GM12878 (cell line): ENCODE data around the gene DCAF7. TPM values are rescaled to one million over a fixed set of nuclear protein-coding genes. Genes with fewer than 3 reads are reported as not detected.

Experiments
- ATAC-seq: fragments of 200-7000 bp; cut with Tn5 transposase; 3 replicates; pipeline ENCODE4 v1.9.1; 2020; ENCODE audit warnings: mild to moderate bottlenecking, moderate library complexity
- BruUV-seq: library from RNA; stranded (reverse); fragments of 400-500 nt; replicated peaks from 2 replicates; lab custom pipeline; 2021; lab: Mats Ljungman, UMichigan
- CTCF ChIA-PET: fragments of 300-600 bp; sonication (Branson Sonifier 250); formaldehyde crosslinking; extraction: SDS; loops from one replicate; lab custom pipeline; 2021; ENCODE audit warnings: inconsistent platforms; lab: Yijun Ruan, JAX
- POLR2A ChIA-PET: fragments of 350-600 bp; formaldehyde crosslinking; extraction: SDS; loops from one replicate; lab custom pipeline; 2021; ENCODE audit warnings: inconsistent platforms; lab: Charles Lee
- RAD21 ChIA-PET: fragments of 300-600 bp; sonication (Branson Sonifier 250); formaldehyde crosslinking; loops from one replicate; lab custom pipeline; 2023; ENCODE audit warnings: antibody characterized with exemption; ENCODE audit not compliant: unreplicated experiment; lab: Charles Lee
- SMC1A ChIA-PET: fragments of 300-600 bp; sonication (Branson Sonifier 250); formaldehyde crosslinking; loops from one replicate; lab custom pipeline; 2023; ENCODE audit not compliant: unreplicated experiment, uncharacterized antibody; lab: Charles Lee
- DNase-seq: peaks from one replicate; pipeline ENCODE4 v3.0.0-alpha.2; 2011; ENCODE audit warnings: low read depth, low spot score
- FAIRE-seq: peaks from 3 replicates; lab custom pipeline; 2011; peaks lifted over from hg19 to GRCh38; lab: Jason Lieb, UNC
- H2AFZ ChIP-seq: 2 replicates; pipeline ENCODE4 v1.6.0; 2011; ENCODE audit warnings: low read depth, low read length, control low read depth; ENCODE audit not compliant: control insufficient read depth
- H3K27ac ChIP-seq: 2 replicates; pipeline ENCODE4 v1.5.1; 2011; ENCODE audit warnings: control low read depth; ENCODE audit not compliant: control insufficient read depth, insufficient read depth
- H3K27me3 ChIP-seq, 2 experiments: replicated peaks in 1 of 2; 2 replicates each; pipeline versions ENCODE4 v1.6.0 to v1.6.1; 2011; ENCODE audit warnings: low read length in 1 of 2; ENCODE audit not compliant: control insufficient read depth in 2 of 2, insufficient read depth in 2 of 2
- H3K36me3 ChIP-seq, 2 experiments: 2 replicates each; pipeline ENCODE4 v1.5.1; 2011; ENCODE audit warnings: low read length in 1 of 2; ENCODE audit not compliant: control insufficient read depth in 2 of 2, insufficient read depth in 2 of 2
- H3K4me1 ChIP-seq: 2 replicates; pipeline ENCODE4 v1.6.1; 2011; ENCODE audit warnings: mild to moderate bottlenecking, low read length, moderate library complexity, mixed read lengths; ENCODE audit not compliant: control insufficient read depth, insufficient read depth
- H3K4me2 ChIP-seq: 2 replicates; pipeline ENCODE4 v1.6.0; 2011; ENCODE audit warnings: control low read depth; ENCODE audit not compliant: control insufficient read depth, insufficient read depth
- H3K4me3 ChIP-seq: fragments of 200-600 bp; sonication (generic); 2 replicates; pipeline ENCODE4 v1.5.1; 2016
- H3K79me2 ChIP-seq: 2 replicates; pipeline ENCODE4 v1.6.0; 2011; ENCODE audit warnings: low read length; ENCODE audit not compliant: control insufficient read depth, insufficient read depth
- H3K9ac ChIP-seq: 2 replicates; pipeline ENCODE4 v1.8.0; 2011; ENCODE audit warnings: low read length, control low read depth, mixed read lengths; ENCODE audit not compliant: control insufficient read depth, insufficient read depth
- H3K9me3 ChIP-seq: replicated peaks from 3 replicates; pipeline ENCODE4 v1.5.1; 2011; ENCODE audit warnings: mild to moderate bottlenecking, low read length; ENCODE audit not compliant: control insufficient read depth, insufficient read depth
- H4K20me1 ChIP-seq: 2 replicates; pipeline ENCODE4 v1.6.0; 2011; ENCODE audit not compliant: control insufficient read depth, insufficient read depth
- ASH2L ChIP-seq: fragments of 300-600, 200-600 bp; sonication (generic); IDR thresholded peaks from 2 replicates; pipeline ENCODE4 v1.6.1; 2017; ENCODE audit warnings: low read depth, mild to moderate bottlenecking, borderline replicate concordance
- BMI1 ChIP-seq: fragments of 450-650 bp; IDR thresholded peaks from 2 replicates; pipeline ENCODE4 v1.6.1; 2016; ENCODE audit warnings: mild to moderate bottlenecking, moderate library complexity, borderline replicate concordance
- CREM ChIP-seq: IDR thresholded peaks from 2 replicates; pipeline ENCODE4 v1.6.1; 2014; ENCODE audit warnings: antibody characterized with exemption, low read depth
- FOXM1 ChIP-seq: IDR thresholded peaks from 2 replicates; pipeline ENCODE4 v1.6.1; 2012; ENCODE audit warnings: low read depth, mild to moderate bottlenecking, inconsistent platforms, low read length, moderate library complexity
- IRF4 ChIP-seq: IDR thresholded peaks from 2 replicates; pipeline ENCODE4 v1.6.1; 2011; ENCODE audit warnings: low read depth, low read length
- JUND ChIP-seq: IDR thresholded peaks from 2 replicates; pipeline ENCODE4 v1.6.1; 2012; ENCODE audit warnings: low read depth, mild to moderate bottlenecking, low read length, improper control_type of control experiment, moderate library complexity
- MTA2 ChIP-seq: fragments of 450-650 bp; IDR thresholded peaks from 2 replicates; pipeline ENCODE4 v1.6.1; 2016; ENCODE audit warnings: low read depth, mild to moderate bottlenecking, moderate library complexity
- NFYB ChIP-seq: IDR thresholded peaks from 2 replicates; pipeline ENCODE4 v1.6.1; 2011; ENCODE audit warnings: low read depth, mild to moderate bottlenecking, low read length, improper control_type of control experiment, moderate library complexity; ENCODE audit not compliant: insufficient read depth
- POLR2AphosphoS5 ChIP-seq: IDR thresholded peaks from 2 replicates; pipeline ENCODE4 v1.6.1; 2011; ENCODE audit warnings: mild to moderate bottlenecking, low read length, inconsistent platforms
- RB1 ChIP-seq: fragments of 450-650 bp; formaldehyde crosslinking; IDR thresholded peaks from 2 replicates; pipeline ENCODE4 v1.6.1; 2017; ENCODE audit warnings: mild to moderate bottlenecking, borderline replicate concordance
- USF2 ChIP-seq: IDR thresholded peaks from 2 replicates; pipeline ENCODE4 v1.6.1; 2011; ENCODE audit warnings: low read depth, low read length, improper control_type of control experiment, borderline replicate concordance
- ZNF207 ChIP-seq: fragments of 450-650 bp; IDR thresholded peaks from 2 replicates; pipeline ENCODE4 v1.6.1; 2014; ENCODE audit warnings: antibody characterized with exemption, mild to moderate bottlenecking, borderline replicate concordance
- ZNF384 ChIP-seq: IDR thresholded peaks from 2 replicates; pipeline ENCODE4 v1.6.1; 2012; ENCODE audit warnings: low read depth, mild to moderate bottlenecking, low read length, improper control_type of control experiment, borderline replicate concordance
- WGBS: methylation state at CpG from one replicate; pipeline ENCODE4 v1.1.6; 2016; ENCODE audit warnings: low lambda C conversion rate; ENCODE audit not compliant: insufficient replicate concordance, insufficient coverage; ENCODE audit errors: missing lambda C conversion rate; 5-methylcytosine and 5-hydroxymethylcytosine counted together
- in situ Hi-C: fragments of 300-500 bp; cut with MboI; formaldehyde crosslinking; loops from 9 replicates; pipeline ENCODE4 v1.14.3; 2018; ENCODE audit warnings: mixed read lengths
- intact Hi-C: fragments of 100-400 bp; cut with micrococcal nuclease; formaldehyde crosslinking; loops from one replicate; pipeline ENCODE4 v1.14.2; 2022; ENCODE audit not compliant: unreplicated experiment
- polyA plus RNA-seq, 11 experiments: library from polyadenylated mRNA; depleted of rRNA in 4 of 11; unstranded in 6 of 11; stranded (reverse) in 5 of 11; fragments of >200 nt; fragmentation: Nextera tagmentation in 4 of 11; fragmentation: Illumina TruSeq in 1 of 11; extraction: Ambion mirVana in 4 of 11; extraction: Trizol in 1 of 11; gene quantifications; 1 replicate in 1 of 11; 2 replicates in 10 of 11; pipeline versions ENCODE4 v1.2.1 to v1.2.3, GENCODE V29; 2011 to 2016; ENCODE audit warnings: inconsistent platforms in 2 of 11, missing spikeins in 2 of 11, low read depth in 1 of 11
- total RNA-seq, 4 experiments: library from RNA; depleted of rRNA in 3 of 4; stranded (reverse); fragments of >200 nt in 3 of 4; fragmentation: Illumina TruSeq in 1 of 4; extraction: Trizol in 1 of 4; gene quantifications; 2 replicates each; pipeline versions ENCODE4 v1.2.1 to v1.2.3, GENCODE V29; 2013 to 2021

DCAF7 gene
- total and polyA plus RNA-seq, 10 of the 15 experiments (the other 5 are each of a cell fraction or from before 2014, with no cell fraction given), result 27.0 to 103 (median 54.5) TPM

GRCh38 chr17:63528183-63528582, 22.1 kb upstream of the DCAF7 start:
- in situ Hi-C loops (no loop called here), intact Hi-C loops (no loop called here)
- DNase-seq (no peak), ATAC-seq (no peak), FAIRE-seq (no peak)
- no TSS peak for BruUV-seq
- no peaks in the 10 kb centered on the region for H3K36me3 ChIP-seq
- no peaks in the 10 kb centered on the region for H3K4me1 ChIP-seq
- SMC1A ChIA-PET, result interaction anchor here (0.8 kb wide), 1 partner anchor 20 kb away, joined by 3 read pairs; no protein-coding TSS in a partner anchor
- no peaks in the 10 kb centered on the region for H4K20me1 ChIP-seq
- RAD21 ChIA-PET, result no interaction called here
- 26% methylated on average over 7 of the region's 9 CpGs for WGBS
- no peak overlapping the region for H3K9ac ChIP-seq
- no peaks in the 10 kb centered on the region for H3K79me2 ChIP-seq
- no peak overlapping the region for H3K4me3 ChIP-seq
- POLR2A ChIA-PET, result no interaction called here
- H3K27me3 ChIP-seq, result no peaks in the 10 kb centered on the region
- H3K9me3 ChIP-seq, result no peaks in the 10 kb centered on the region
- H3K27ac ChIP-seq, result no peak overlapping the region
- H2AFZ ChIP-seq, result no peak overlapping the region
- CTCF ChIA-PET, result no interaction called here
- H3K4me2 ChIP-seq, result no peak overlapping the region
- TF ChIP-seq MTA2, result no peak
- no peak for TF ChIP-seq IRF4
- TF ChIP-seq JUND, result no peak

- SMC1A ChIA-PET, result interaction anchor here (0.9 kb wide), 1 partner anchor 72 kb away, joined by 3 read pairs; no protein-coding TSS in a partner anchor
- no peak for TF ChIP-seq POLR2AphosphoS5
- no peak for TF ChIP-seq USF2
- TF ChIP-seq FOXM1, result no peak
- TF ChIP-seq BMI1, result no peak
- no peak for TF ChIP-seq ASH2L
- TF ChIP-seq ZNF207, result no peak
- no peak for TF ChIP-seq RB1
- TF ChIP-seq NFYB, result no peak
- no peak for TF ChIP-seq CREM
- no peak for TF ChIP-seq ZNF384
Measured at GRCh38 chr17:63529711-63530556, 20.3 kb upstream of the DCAF7 start.

More at GRCh38 chr17:63529711-63530556, 20.3 kb upstream of the DCAF7 start:
- ATAC-seq (peak; percentile 27; the same call in 1 of the 3 replicates), FAIRE-seq (no peak), DNase-seq (no peak)
- Histone ChIP-seq H3K27me3 (no peaks in the 10 kb centered on the region), H2AFZ (no peak overlapping the region), H3K4me2 (no peak overlapping the region), H3K36me3 (no peaks in the 10 kb centered on the region), H3K4me1 (no peaks in the 10 kb centered on the region), H3K27ac (no peak overlapping the region), H3K9ac (no peak overlapping the region), H4K20me1 (no peaks in the 10 kb centered on the region), H3K9me3 (no peaks in the 10 kb centered on the region), H3K79me2 (no peaks in the 10 kb centered on the region), H3K4me3 (no peak overlapping the region)
- ChIA-PET CTCF (interaction anchor here (0.9 kb wide), 1 partner anchor 104 kb away, joined by 4 read pairs; no protein-coding TSS in a partner anchor), RAD21 (no interaction called here), POLR2A (interaction anchor here (0.6 kb wide), 1 partner anchor 79 kb away, joined by 4 read pairs; no protein-coding TSS in a partner anchor)
- in situ Hi-C loops (no loop called here), intact Hi-C loops (no loop called here)
- 40% methylated on average over 26 of the region's 26 CpGs for WGBS
- no TSS peak for BruUV-seq
